Measurements from ENCODE around the gene BSG. TPM values are rescaled to one million over a fixed set of nuclear protein-coding genes. Genes with fewer than 3 reads are reported as not detected.

BSG gene
- total RNA-seq, 1 donor = 191 TPM

- peak overlapping the region; percentile 97 for H3K4me3 ChIP-seq (ENCODE audit: low read depth, low read length)
- TF ChIP-seq CTCF (IDR thresholded peaks at IDR 0.05; ENCODE audit: insufficient read depth, low read depth, low read length) = no peak
- peak; percentile 71 for DNase-seq (ENCODE audit: low read depth)
These were observed 535 bp downstream of the BSG start for GRCh38 chr19:572743-573518.

- no peak for DNase-seq (ENCODE audit: low read depth)
- H3K4me3 ChIP-seq (ENCODE audit: low read depth, low read length) = peak overlapping the region; percentile 97
- no peak for TF ChIP-seq CTCF (IDR thresholded peaks at IDR 0.05; ENCODE audit: insufficient read depth, low read depth, low read length)
These were observed 1.1 kb downstream of the BSG start for GRCh38 chr19:573519-573825.

GRCh38 chr19:574658-575526, 2.5 kb downstream of the BSG start:
- peak overlapping the region; percentile 97 for H3K4me3 ChIP-seq (ENCODE audit: low read depth, low read length)
- DNase-seq (ENCODE audit: low read depth) = peak; percentile 60
- TF ChIP-seq CTCF (IDR thresholded peaks at IDR 0.05; ENCODE audit: insufficient read depth, low read depth, low read length) = no peak

- no peak for TF ChIP-seq CTCF (IDR thresholded peaks at IDR 0.05; ENCODE audit: insufficient read depth, low read depth, low read length)
- H3K4me3 ChIP-seq (ENCODE audit: low read depth, low read length) = peak overlapping the region; percentile 97
- peak; percentile 58 for DNase-seq (ENCODE audit: low read depth)
These were observed 3.4 kb downstream of the BSG start for GRCh38 chr19:575527-576506.

- no peak overlapping the region for H3K4me3 ChIP-seq (ENCODE audit: low read depth, low read length)
- no peak for TF ChIP-seq CTCF (IDR thresholded peaks at IDR 0.05; ENCODE audit: insufficient read depth, low read depth, low read length)
- no peak for DNase-seq (ENCODE audit: low read depth)
These were observed 4.5 kb downstream of the BSG start for GRCh38 chr19:576768-577438.
